Measurements from ENCODE around the gene ADAM12.
A peak's percentile ranks its signal among the peaks of the same experiment; 100 is the strongest.
"Not testable (repeated sequence)": the region's sequence is repeated elsewhere in the genome, so short reads cannot be mapped to it uniquely, and the experiment has no call there.

Gene ADAM12

DNA sequence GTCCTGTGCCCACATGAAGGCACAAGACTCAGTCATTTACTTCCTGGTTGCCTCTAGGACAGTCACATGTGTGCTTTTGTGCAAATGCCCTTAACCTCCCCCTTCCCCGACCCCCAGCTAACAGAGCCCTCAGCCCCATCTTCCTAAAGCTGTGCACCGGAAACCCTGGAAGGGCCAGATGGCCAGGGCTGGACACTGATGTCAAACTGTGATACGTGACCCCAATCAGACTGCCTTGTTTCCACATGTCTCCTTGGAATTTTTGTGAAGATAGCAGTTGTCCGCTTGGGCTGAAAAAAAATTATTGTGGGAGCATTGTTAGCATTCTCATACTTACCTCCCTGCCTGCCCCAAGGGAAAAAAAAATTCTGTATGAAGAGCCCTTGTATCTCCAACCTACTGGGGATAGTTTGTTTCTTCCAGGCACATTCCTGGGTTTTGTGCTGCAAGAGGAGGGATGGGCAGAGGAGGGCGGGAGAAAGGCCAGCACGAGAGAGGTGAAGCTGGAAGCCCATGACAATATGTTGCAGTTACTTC is 17.0 kb upstream of the ADAM12 start:
- no peak for DNase-seq

DNA sequence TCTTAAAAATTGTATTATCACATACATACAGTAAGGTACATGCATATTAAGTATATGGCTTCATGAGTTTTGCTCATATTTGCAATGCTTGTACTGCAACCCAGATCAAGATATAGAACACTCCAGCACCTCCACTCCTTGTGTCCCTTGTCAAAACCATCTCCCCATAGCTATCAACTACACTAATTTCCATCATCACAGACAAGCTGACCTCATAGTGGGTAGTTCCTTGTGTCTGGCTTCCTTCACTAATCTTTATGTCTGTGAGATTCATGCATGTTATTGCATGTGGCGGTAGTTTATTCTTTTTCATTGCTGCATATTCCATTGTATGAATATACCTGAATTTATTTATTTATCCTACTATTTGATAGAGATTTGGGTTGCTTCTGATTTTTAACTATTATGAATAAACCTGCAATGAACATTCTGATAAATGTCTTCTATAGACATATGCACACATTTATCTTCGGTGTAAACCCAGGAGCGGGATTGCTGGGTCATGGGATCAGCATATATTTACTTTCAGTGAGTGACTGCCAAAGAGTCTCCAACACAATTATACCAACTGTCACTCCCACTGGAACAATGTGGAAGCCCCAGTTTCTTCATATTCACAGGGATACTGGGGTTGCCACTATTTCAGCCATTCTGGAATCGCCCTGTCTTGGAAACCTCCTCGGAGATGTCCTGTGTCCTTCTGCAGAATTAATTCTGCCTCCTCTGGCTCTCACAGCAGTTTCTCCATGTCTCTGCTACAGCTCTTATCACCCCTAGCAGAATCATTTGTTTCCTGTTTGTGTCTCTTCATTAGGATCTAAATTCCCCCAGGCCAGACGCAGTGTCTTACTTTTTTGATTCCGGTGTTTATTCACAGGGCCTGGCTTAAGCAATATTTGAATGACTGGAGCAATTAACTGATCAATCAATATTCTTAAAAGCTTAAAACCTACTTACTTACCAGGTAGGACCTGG is 14.7 kb upstream of the ADAM12 start:
- no peak for DNase-seq

DNA sequence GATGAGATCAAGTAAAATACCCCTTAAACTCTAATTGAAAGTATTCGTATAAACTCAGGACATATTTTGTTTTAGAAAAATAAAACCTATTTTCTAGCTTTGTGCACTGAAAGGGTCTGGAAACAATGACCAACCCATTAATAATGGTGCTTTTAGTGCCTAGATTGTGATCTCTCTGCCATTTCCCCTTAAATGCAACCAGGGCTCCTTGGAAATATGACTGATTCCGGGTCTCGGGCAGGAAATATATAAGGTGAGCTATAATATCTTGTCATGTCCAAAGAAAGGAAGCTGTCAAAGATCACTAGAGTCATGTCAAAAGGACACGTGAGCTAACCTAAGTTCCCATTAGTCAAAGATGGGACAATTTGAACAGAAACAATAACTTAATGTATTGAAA is 12.4 kb upstream of the ADAM12 start:
- no peak for DNase-seq

DNA sequence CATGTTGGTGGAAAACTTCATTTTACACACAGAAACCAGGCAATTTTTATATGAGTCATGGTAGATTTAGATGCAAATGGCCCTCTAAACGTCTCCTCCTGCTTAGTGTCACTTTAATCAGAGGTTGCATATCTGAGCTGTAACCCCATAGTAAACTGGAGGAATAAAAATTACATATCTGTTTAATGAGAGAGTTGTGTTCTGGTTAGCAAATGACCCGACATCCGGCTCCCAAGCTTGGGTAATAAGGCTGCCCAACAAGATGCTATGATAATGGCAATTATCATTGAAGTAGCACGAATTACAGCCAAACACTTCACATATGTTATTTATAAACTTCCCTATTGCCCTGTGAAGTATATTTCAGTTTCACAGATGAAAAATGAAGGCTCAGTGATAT is 10.6 kb upstream of the ADAM12 start:
- DNase-seq: no peak

DNA sequence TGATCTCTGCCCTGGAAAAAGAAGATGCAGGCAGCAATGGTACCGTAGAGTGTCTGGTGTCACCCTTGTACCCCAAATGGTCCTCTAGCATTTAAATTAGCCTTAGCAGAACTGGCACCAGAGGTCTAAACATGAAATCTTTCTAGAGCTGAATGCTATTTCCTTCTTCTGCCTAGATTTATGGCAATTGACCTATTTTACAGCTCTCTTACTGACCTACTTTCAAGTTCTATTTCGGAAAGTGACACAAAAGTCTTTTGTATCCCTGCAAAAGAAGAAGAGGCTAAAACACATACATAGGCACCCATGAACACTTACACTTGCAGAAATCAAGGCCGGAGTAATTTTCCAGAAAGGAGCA is 10.1 kb upstream of the ADAM12 start:
- DNase-seq: no peak

DNA sequence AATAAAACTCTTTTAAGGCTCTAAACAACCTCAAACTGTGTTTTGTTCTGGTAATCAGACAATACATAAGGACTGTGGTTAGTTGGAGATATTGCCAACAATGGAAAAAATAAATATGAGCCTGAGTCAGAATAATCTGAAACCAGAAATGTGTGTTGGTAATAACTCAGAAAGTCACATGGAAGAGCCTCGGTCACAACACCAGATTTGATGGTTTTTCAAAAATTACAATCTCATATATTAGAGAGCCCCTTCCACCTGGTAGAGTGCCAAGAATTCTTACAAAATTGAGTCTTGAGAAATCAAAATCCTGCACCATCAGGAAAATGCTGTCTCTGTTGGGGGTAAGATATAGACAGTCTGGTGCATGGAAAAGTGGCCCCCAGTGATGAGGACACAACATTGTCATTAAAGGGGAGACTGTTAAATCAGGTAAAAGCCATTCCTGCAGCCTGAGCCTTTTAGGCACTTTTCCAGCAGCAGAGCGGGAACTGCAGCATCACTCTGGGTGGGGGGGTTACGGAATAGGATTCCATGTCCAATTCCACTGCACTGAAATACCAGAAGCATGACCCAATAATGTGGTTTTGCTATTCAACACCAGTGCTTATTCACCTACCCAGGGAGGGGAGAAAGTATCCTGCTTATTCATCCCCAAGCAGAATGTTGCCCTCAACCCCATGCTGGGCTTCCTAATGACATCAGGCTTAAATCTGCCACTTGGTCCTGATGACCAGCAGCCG is 9.5 kb upstream of the ADAM12 start:
- DNase-seq: no peak

DNA sequence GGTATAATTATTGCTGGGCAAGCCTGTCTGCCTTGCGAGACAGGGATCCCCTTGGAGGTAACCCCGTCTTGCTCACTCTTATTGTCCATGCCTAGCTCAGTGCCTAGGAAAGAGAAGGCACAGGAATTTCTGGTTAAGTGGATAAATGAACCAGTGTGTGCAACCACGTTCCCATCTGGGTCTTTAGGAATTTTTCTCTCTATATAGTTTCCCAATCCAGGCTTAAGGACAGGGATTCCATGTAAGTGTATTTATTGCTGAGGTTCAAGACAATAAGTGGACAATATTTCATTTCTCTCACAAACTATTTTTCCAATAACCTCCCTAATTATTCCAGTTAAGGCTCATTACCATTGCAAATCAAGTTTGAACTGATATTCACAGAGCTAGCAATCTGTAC is 8.9 kb upstream of the ADAM12 start:
- no peak for DNase-seq

DNA sequence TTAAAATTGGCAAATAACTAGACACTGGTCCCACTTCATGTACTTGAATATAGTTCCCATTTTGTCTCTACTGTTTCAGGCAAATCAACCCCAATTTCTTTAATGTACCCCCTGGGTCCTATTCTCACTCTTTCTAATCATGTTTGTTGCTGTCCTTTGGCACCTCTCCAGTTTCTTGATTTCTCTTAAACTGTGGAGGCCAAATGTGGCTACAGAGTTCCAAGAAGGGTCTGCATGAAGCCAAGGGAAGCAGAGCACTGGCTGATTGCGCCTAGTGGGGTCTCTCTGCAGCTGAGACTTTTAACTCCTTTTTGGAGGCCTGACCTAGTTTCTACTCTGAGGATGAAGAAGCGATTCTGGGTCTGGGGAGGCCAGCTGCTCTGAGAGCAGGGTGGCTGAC is 6.7 kb upstream of the ADAM12 start:
- DNase-seq: no peak

DNA sequence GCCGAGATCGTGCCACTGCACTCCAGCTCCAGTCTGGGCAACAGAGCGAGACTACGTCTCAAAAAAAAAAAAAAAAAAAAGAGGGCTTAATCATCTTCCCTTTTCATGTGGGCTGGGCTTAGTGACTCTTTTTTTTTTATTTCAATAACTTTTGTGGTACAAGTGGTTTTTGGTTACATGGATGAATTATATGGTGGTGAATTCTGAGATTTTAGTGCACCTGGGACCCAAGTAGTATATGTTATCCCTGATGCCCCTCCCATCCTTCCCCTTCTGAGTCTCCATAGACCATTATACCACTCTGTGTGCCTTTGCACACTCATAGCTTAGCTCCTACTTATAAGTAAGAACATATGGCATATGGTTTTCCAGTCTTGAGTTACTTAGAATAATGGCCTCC is 4.8 kb upstream of the ADAM12 start:
- DNase-seq: no peak

DNA sequence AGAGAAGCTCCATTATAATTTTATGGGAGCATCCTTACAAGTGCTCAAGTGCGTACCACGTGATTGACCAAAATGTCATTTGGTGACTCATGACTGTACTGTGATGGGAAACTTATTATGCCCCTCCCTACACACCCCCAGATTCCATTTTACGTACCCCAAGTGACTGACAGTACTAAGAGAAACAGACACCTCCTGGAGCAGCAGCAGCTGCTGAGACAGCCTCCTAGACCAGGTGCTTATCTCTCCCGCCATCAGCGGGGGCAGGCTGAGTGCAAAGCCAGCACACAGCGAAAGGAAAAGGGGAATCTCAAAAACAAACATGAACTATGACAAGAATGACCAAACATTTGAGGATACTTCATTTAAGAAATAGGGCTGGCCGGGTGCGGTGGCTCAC is 4.2 kb upstream of the ADAM12 start:
- no peak for DNase-seq

DNA sequence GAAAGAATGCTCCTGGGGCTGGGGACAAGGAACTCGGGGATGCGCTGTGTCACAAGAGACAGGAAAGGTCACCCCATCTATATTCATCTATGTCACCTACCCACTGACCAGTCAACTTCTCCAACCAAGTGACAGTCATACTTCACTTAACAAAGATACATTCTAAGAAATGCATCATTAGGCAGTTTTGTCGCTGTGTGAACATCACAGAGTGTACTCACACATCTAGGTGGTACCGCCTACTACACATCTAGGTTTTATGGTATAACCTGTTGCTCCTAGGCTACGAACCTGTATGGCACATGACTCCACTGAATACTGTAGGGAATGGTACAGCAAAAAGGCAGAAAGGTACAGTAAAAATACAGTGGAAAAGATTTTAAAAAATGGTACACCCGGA is 3.8 kb upstream of the ADAM12 start:
- no peak for DNase-seq

DNA sequence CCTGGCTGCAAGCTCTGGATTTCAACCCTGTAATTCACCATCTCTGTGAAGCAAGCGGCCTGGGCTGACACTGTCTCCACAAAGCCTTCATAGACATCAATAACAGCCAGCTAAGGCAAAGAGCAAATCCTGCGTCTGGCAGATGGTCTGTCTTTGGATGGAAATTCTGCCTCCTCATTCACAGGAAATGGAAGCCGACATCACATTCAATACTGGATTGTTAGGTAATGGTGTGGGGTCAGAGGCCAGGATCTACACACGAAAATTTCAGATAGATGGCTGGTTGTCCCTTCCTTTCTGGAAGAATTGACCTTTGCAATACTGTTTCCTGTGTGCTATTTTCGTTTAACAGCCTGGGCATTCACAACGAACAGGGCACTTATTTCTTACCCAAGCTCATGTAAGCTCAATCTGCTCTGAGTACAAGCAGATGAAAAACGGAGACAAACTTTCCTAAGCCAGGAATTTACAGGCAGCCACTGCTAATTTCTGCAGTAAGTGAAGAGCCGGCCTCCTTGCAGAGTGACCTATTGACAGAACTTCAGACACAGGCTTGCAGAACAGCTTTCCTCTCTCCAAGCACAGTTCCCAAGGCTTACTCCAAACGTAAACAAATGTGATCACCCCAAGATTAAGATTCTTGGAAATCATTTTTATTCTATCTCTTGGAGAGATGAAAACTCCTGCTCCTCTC is 3.1 kb upstream of the ADAM12 start:
- no peak for DNase-seq

DNA sequence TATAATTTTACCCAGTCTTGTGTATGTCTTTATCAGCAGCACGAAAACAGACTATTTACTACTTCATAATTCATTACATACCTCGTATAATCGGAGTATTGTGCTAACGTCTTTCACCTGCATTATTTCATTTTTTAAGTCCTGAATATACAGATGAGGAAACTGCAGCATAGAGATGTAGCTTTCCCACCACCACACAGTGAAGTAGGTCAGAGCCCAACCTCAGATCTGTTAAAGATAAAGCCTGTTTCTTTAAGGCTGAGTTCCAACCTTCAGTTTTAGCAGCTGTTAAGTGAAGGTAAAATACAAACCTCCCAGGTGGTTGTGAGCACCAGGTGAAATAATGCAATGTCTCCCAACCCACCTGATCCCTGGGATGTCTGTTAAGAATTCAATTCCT is 2.0 kb upstream of the ADAM12 start:
- no peak for DNase-seq

DNA sequence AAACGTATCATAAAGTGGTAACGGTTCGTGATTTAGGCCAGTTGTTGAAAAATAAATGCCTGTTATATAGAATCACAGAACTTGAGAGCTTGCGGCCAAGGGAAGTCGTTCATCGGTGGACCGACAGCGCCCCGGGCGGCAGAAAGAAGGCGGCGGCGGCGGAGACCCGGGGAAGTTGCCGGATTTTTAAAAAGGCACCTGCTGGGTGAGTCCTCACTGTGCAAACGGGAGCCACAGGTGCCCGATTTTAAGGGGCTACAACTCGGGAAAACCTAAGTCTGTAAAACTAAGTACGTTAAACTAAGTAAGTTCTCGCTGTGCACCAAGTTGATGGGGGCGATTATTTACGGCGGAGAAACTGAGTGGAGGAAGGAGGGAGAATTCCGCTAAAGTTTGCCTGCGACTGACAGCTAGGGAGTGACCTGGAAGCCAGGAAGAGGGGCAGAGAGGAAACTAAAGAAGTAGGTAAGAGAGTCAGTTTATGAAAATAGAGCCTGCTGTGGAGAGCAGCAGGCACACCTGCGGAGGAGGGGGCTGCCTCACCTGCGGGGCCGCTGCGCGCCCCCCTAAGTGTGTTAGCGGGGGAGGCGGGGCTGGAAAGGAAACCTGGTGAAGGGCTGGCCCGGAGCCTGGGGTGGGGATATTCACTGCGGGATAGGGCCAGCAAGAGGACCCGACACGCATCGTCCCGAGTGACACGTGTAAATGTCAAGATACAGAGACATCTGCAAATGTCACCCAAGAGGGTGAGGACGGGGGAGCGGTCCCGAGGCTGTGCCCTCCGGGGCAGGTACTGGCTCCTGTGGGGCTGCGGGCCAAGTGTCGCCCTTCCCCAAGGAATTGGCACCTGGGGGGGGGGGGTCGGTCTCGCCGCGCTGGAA is 996 bp downstream of the ADAM12 start:
- peak; percentile 36 for DNase-seq

DNA sequence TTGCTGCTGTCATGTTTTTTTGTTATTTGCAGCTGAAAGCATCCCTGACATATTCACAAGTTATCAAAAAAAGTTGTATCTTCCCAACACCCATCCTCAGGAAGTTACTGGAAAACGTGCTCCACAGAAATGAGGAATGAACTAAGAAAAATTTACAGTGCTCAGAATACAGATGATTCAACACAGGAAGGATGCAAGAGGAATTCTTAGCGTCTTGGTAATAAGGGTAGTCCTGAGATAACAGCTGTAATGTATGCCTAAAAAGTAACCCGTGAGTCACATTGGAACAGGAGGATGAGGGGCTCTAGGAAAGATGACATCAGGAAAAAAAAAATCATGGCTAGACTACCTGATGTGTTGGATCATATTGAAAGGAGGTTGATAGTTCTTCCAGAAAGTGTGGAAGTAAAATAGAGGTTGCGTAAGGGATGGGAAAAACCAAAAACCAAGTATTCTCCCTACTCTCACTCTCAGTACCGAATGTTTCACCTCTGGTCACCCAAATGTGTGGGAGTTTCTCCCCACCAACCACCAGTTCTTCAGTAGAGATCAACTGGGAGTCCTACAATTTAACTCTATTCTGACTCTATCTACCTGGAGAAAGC is 3.9 kb downstream of the ADAM12 start:
- no peak for DNase-seq

DNA sequence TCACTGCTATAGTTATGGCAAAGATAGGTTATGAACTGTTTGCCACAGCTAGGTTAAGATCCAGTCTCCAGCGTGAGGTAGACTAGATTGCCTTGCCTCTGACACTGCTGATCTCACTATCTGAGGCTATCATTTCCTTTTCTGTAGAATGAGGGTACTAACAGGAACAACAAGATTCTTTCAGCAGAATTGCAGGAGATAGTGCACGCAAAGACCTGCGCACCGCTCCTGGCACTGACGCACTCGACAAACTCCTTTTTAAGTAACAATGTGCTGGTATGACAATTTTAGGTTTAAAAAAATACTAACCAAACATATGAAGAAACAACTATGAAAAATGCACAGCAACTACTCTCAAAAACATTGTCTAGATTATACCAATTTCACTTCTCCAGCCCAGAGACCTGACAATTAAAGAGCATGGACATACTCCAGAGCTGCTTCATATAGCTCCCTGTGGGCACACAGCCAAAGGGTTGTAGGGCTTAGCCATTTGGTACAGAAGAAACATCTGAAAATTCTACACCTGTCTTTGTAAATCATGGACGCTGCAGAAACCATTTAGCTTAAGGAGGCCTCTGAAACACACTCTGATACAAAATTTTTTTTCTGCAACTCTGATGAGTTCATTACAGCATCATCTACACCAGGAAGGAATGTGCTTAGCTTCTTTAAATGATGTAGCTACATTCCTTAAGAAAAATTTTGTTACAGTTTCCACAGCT is 7.8 kb downstream of the ADAM12 start:
- DNase-seq: no peak

DNA sequence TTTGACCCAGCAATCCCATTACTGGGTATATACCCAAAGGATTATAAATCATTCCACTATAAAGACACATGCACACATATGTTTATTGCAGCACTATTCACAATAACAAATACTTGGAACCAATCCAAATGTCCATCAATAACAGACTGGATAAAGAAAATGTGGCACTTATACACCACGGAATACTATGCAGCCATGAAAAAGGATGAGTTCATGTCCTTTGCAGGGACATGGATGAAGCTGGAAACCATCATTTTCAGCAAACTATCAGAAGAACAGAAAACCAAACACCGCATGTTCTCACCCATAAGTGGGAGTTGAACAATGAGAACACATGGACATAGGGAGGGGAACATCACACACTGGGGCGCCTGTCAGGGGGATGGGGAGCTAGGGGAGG is 9.1 kb downstream of the ADAM12 start:
- not testable (repeated sequence) for DNase-seq

DNA sequence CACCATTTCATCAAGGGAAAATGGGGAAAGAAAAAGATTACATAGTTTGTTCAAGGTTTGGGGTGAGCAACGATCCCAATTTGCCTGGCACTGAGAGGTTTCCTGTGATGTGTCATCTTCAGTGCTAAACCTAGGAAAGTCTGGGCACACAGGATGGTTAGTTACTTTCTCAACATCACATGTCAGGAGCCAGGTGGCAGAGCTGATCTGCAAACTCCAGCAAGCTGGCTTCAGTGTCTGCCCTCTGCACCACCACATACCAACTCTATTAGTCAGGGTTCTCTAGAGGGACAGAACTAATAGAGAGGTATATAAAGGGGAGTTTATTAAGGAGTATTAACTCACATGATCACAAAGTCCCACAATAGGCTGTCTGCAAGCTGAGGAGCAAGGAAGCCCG is 11.3 kb downstream of the ADAM12 start:
- DNase-seq: no peak

DNA sequence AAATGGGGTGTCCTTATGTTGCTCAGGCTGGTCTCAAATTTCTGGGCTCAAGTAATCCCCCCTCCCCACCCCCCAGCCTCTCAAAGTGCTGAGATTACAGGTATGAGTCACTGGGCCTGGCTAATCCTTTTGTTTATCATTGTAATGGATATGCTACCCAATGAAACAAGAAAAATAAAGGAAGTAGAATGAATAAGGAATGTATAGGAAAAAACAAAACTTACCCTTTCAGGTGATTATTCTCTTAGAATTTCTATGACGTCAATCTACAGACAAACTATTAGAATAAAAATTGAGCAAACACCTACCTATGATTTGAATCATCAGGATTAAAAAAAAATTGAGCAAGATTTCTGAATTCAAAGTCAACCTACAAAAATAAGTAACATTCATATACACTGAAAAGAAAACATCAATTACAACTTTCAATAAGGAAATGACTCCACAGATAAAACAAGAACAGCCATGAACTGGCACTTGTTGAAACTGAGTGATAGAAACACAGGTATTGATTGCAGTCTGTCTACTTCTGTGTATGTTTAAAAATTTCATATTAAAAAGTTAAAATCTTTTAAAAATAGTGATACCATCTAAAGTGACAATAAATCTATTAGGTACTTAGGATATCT is 12.2 kb downstream of the ADAM12 start:
- no peak for DNase-seq

DNA sequence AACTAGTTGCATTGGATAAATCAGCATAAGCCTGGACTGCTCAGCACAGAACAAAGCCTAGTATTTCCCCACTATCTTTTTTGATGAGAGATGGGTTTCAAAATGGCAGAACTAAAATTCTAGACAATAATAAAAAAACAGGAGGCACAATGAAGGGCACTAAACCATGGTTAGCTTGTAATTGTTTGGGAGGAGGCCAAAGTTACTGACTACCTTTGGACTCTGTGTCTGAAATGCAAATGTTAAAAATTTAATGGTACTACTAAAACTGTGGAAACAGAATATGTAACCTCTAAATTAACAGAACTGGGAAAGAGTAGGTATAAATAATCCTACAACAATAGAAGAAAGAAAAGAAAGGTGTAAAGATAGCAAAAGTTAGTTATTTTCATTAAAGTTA is 13.0 kb downstream of the ADAM12 start:
- no peak for DNase-seq

DNA sequence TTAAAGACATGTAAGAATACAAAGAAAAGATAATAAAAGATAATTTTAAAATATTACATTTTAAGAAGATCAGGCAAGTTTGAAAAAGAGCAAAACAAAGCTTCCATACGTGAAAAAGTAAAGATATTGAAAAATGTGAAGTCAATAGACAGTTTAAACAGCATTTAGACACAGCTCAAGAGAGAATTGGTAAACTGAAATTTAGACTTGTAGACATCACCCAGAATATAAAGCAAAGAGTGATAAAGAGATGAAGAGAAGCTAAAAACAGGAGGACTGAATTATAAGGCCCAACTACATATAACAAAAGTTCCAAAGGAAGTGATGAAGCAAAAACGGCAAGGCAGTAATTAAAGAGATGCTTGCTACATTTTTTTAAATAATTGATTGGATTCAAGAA is 13.8 kb downstream of the ADAM12 start:
- no peak for DNase-seq

Data from NCI-H510A (cell line).